ENCODE results near the gene MOB3B. TPM values are rescaled to one million over a fixed set of nuclear protein-coding genes. Genes with fewer than 3 reads are reported as not detected.
A peak's percentile ranks its signal among the peaks of the same experiment; 100 is the strongest.

MOB3B gene
- total RNA-seq, 2 experiments from 2014 or later = 0.05 to 0.13 TPM

GRCh38 chr9:27499451-27499850 lies 30.2 kb downstream of the MOB3B start:
- CTCF ChIA-PET = no interaction called here
- POLR2A ChIA-PET = no interaction called here
- peaks cover 2% of the 10 kb centered on the region for H3K9me3 Mint-ChIP-seq
- no peak for DNase-seq
- H3K4me1 Mint-ChIP-seq = peaks cover 13% of the 10 kb centered on the region
- H3K27me3 Mint-ChIP-seq = peaks cover 3% of the 10 kb centered on the region
- no peak overlapping the region for H3K4me3 Mint-ChIP-seq
- no peak overlapping the region for H3K27ac Mint-ChIP-seq
- no peaks in the 10 kb centered on the region for H3K36me3 Mint-ChIP-seq (ENCODE audit: low read depth)

- POLR2A ChIA-PET = interaction anchor here (1.2 kb wide), 1 partner anchor 120 kb away, joined by 3 read pairs; no protein-coding TSS in a partner anchor
- no peaks in the 10 kb centered on the region for H3K36me3 Mint-ChIP-seq (ENCODE audit: low read depth)
- peaks cover 13% of the 10 kb centered on the region for H3K4me1 Mint-ChIP-seq
- no peak overlapping the region for H3K27ac Mint-ChIP-seq
- DNase-seq = no peak
- H3K4me3 Mint-ChIP-seq = no peak overlapping the region
- CTCF ChIA-PET = no interaction called here
- peaks cover 3% of the 10 kb centered on the region for H3K27me3 Mint-ChIP-seq
- H3K9me3 Mint-ChIP-seq = peaks cover 5% of the 10 kb centered on the region
Observed at GRCh38 chr9:27497883-27498417, 31.7 kb downstream of the MOB3B start.

GRCh38 chr9:27496135-27496504 lies 33.5 kb downstream of the MOB3B start:
- no peak overlapping the region for H3K27ac Mint-ChIP-seq

GRCh38 chr9:27495480-27496134 lies 34.0 kb downstream of the MOB3B start:
- Mint-ChIP-seq H3K27ac (no peak overlapping the region), H3K4me1 (peaks cover 11% of the 10 kb centered on the region), H3K9me3 (peaks cover 8% of the 10 kb centered on the region), H3K4me3 (no peak overlapping the region), H3K27me3 (no peaks in the 10 kb centered on the region), H3K36me3 (ENCODE audit: low read depth) (no peaks in the 10 kb centered on the region)
- DNase-seq = no peak
- CTCF ChIA-PET = no interaction called here
- POLR2A ChIA-PET = no interaction called here

More at GRCh38 chr9:27496135-27496504, 33.5 kb downstream of the MOB3B start:
- ChIA-PET POLR2A (no interaction called here), CTCF (no interaction called here)
- H3K27me3 Mint-ChIP-seq = peaks cover under 1% of the 10 kb centered on the region
- H3K4me1 Mint-ChIP-seq = peaks cover 13% of the 10 kb centered on the region
- DNase-seq = no peak
- H3K36me3 Mint-ChIP-seq (ENCODE audit: low read depth) = no peaks in the 10 kb centered on the region
- peaks cover 8% of the 10 kb centered on the region for H3K9me3 Mint-ChIP-seq
- no peak overlapping the region for H3K4me3 Mint-ChIP-seq

GRCh38 chr9:27491154-27491553 lies 38.5 kb downstream of the MOB3B start:
- H3K4me3 Mint-ChIP-seq = no peak overlapping the region
- peaks cover 3% of the 10 kb centered on the region for H3K4me1 Mint-ChIP-seq
- H3K9me3 Mint-ChIP-seq = peaks cover 8% of the 10 kb centered on the region
- no peak for DNase-seq
- no peaks in the 10 kb centered on the region for H3K27me3 Mint-ChIP-seq
- no peaks in the 10 kb centered on the region for H3K36me3 Mint-ChIP-seq (ENCODE audit: low read depth)
- ChIA-PET POLR2A (no interaction called here), CTCF (no interaction called here)
- no peak overlapping the region for H3K27ac Mint-ChIP-seq

GRCh38 chr9:27489087-27489876 lies 40.3 kb downstream of the MOB3B start:
- H3K36me3 Mint-ChIP-seq (ENCODE audit: low read depth) = no peaks in the 10 kb centered on the region
- H3K9me3 Mint-ChIP-seq = peaks cover 5% of the 10 kb centered on the region
- DNase-seq = no peak
- CTCF ChIA-PET = interaction anchor here (0.6 to 1.2 kb wide), 2 partner anchors 40 to 66 kb away, joined by 3 to 4 read pairs; partner anchors contain the start of gene MOB3B
- no peak overlapping the region for H3K4me3 Mint-ChIP-seq
- H3K27ac Mint-ChIP-seq = no peak overlapping the region
- H3K27me3 Mint-ChIP-seq = no peaks in the 10 kb centered on the region
- POLR2A ChIA-PET = no interaction called here
- H3K4me1 Mint-ChIP-seq = peaks cover 18% of the 10 kb centered on the region

- CTCF ChIA-PET = no interaction called here
- POLR2A ChIA-PET = no interaction called here
- Mint-ChIP-seq H3K9me3 (peaks cover 3% of the 10 kb centered on the region), H3K27me3 (no peaks in the 10 kb centered on the region), H3K27ac (no peak overlapping the region), H3K4me1 (peaks cover 18% of the 10 kb centered on the region), H3K4me3 (no peak overlapping the region), H3K36me3 (ENCODE audit: low read depth) (no peaks in the 10 kb centered on the region)
- DNase-seq = no peak
Observed at GRCh38 chr9:27487927-27488326, 41.7 kb downstream of the MOB3B start.

- ChIA-PET CTCF (no interaction called here), POLR2A (no interaction called here)
- DNase-seq = no peak
- Mint-ChIP-seq H3K27me3 (no peaks in the 10 kb centered on the region), H3K4me3 (no peak overlapping the region), H3K36me3 (ENCODE audit: low read depth) (no peaks in the 10 kb centered on the region), H3K9me3 (no peaks in the 10 kb centered on the region), H3K4me1 (peaks cover 18% of the 10 kb centered on the region), H3K27ac (no peak overlapping the region)
Observed at GRCh38 chr9:27487128-27487640, 42.4 kb downstream of the MOB3B start.

GRCh38 chr9:27485158-27485557 lies 44.5 kb downstream of the MOB3B start:
- H3K4me1 Mint-ChIP-seq = peaks cover 18% of the 10 kb centered on the region
- DNase-seq = peak; percentile 23
- ChIA-PET POLR2A (interaction anchor here (0.8 kb wide), 1 partner anchor 88 kb away, joined by 3 read pairs; no protein-coding TSS in a partner anchor), CTCF (no interaction called here)
- peaks cover 4% of the 10 kb centered on the region for H3K9me3 Mint-ChIP-seq
- H3K27me3 Mint-ChIP-seq = no peaks in the 10 kb centered on the region
- H3K4me3 Mint-ChIP-seq = no peak overlapping the region
- no peaks in the 10 kb centered on the region for H3K36me3 Mint-ChIP-seq (ENCODE audit: low read depth)
- H3K27ac Mint-ChIP-seq = no peak overlapping the region

- ChIA-PET CTCF (interaction anchor here (0.9 kb wide), 1 partner anchor 19 kb away, joined by 3 read pairs; no protein-coding TSS in a partner anchor), POLR2A (no interaction called here)
- H3K27ac Mint-ChIP-seq = no peak overlapping the region
Observed at GRCh38 chr9:27483576-27483975, 46.0 kb downstream of the MOB3B start.

GRCh38 chr9:27482709-27483108 lies 46.9 kb downstream of the MOB3B start:
- ChIA-PET POLR2A (no interaction called here), CTCF (no interaction called here)
- DNase-seq = no peak
- H3K9me3 Mint-ChIP-seq = peaks cover 4% of the 10 kb centered on the region
- no peaks in the 10 kb centered on the region for H3K27me3 Mint-ChIP-seq
- no peaks in the 10 kb centered on the region for H3K36me3 Mint-ChIP-seq (ENCODE audit: low read depth)
- H3K4me1 Mint-ChIP-seq = peaks cover 15% of the 10 kb centered on the region
- no peak overlapping the region for H3K4me3 Mint-ChIP-seq
- H3K27ac Mint-ChIP-seq = no peak overlapping the region

More at GRCh38 chr9:27483576-27483975, 46.0 kb downstream of the MOB3B start:
- no peak overlapping the region for H3K4me3 Mint-ChIP-seq
- DNase-seq = no peak
- H3K27me3 Mint-ChIP-seq = no peaks in the 10 kb centered on the region
- peaks cover 4% of the 10 kb centered on the region for H3K9me3 Mint-ChIP-seq
- no peaks in the 10 kb centered on the region for H3K36me3 Mint-ChIP-seq (ENCODE audit: low read depth)
- H3K4me1 Mint-ChIP-seq = peaks cover 15% of the 10 kb centered on the region

- CTCF ChIA-PET = no interaction called here
- H3K27me3 Mint-ChIP-seq = no peaks in the 10 kb centered on the region
- no peaks in the 10 kb centered on the region for H3K36me3 Mint-ChIP-seq (ENCODE audit: low read depth)
- peaks cover 4% of the 10 kb centered on the region for H3K9me3 Mint-ChIP-seq
- no peaks in the 10 kb centered on the region for H3K4me1 Mint-ChIP-seq
- no peak for DNase-seq
- no peak overlapping the region for H3K27ac Mint-ChIP-seq
- H3K4me3 Mint-ChIP-seq = no peak overlapping the region
- POLR2A ChIA-PET = no interaction called here
Observed at GRCh38 chr9:27478322-27478721, 51.3 kb downstream of the MOB3B start.

GRCh38 chr9:27476870-27477515 lies 52.6 kb downstream of the MOB3B start:
- Mint-ChIP-seq H3K27me3 (no peaks in the 10 kb centered on the region), H3K4me1 (no peaks in the 10 kb centered on the region), H3K36me3 (ENCODE audit: low read depth) (no peaks in the 10 kb centered on the region), H3K9me3 (peaks cover 4% of the 10 kb centered on the region), H3K27ac (no peak overlapping the region), H3K4me3 (no peak overlapping the region)
- DNase-seq = no peak
- ChIA-PET POLR2A (no interaction called here), CTCF (no interaction called here)

Measured in activated CD4-positive, alpha-beta memory T cell treated with anti-CD3 and anti-CD28 coated beads, Interleukin-2, amount 10 ng/mL, durations not matched to agents 7 days and 5 days (primary cell).